ENCODE data around the gene ZC3H7B. TPM values are rescaled to one million over a fixed set of nuclear protein-coding genes. Genes with fewer than 3 reads are reported as not detected.

The ZC3H7B gene
- total RNA-seq, 1 donor = 53.6 TPM

- H3K4me2 ChIP-seq (ENCODE audit: insufficient read depth, low read length) = no peak overlapping the region
- H3K9me3 ChIP-seq (ENCODE audit: low read depth, low read length) = no peaks in the 10 kb centered on the region
- no peak for TF ChIP-seq CTCF (IDR thresholded peaks at IDR 0.05; ENCODE audit: extremely low read depth, low read depth, low read length)
- H2AFZ ChIP-seq (ENCODE audit: low read length) = no peak overlapping the region
- no peak overlapping the region for H3K27ac ChIP-seq (ENCODE audit: low read depth, low read length)
- peak; percentile 32 for DNase-seq (ENCODE audit: insufficient read length, low spot score, missing footprints)
- H3K4me3 ChIP-seq (ENCODE audit: insufficient read depth, low read length) = no peak overlapping the region
- peaks cover 11% of the 10 kb centered on the region for H3K4me1 ChIP-seq (ENCODE audit: insufficient read depth, low read length)
- no peaks in the 10 kb centered on the region for H3K79me2 ChIP-seq (ENCODE audit: insufficient read depth, low read length)
- H3K36me3 ChIP-seq (ENCODE audit: insufficient read depth, low read length) = no peaks in the 10 kb centered on the region
- H4K20me1 ChIP-seq (ENCODE audit: insufficient read depth, low read length) = no peaks in the 10 kb centered on the region
- no peaks in the 10 kb centered on the region for H3K27me3 ChIP-seq (ENCODE audit: insufficient read depth, low read length)
Measured at GRCh38 chr22:41406410-41406809, 105.1 kb downstream of the ZC3H7B start.

GRCh38 chr22:41407433-41407832 lies 106.1 kb downstream of the ZC3H7B start:
- no peak for TF ChIP-seq CTCF (IDR thresholded peaks at IDR 0.05; ENCODE audit: extremely low read depth, low read depth, low read length)
- Histone ChIP-seq H3K4me1 (ENCODE audit: insufficient read depth, low read length) (peaks cover 4% of the 10 kb centered on the region), H3K4me3 (ENCODE audit: insufficient read depth, low read length) (no peak overlapping the region)

GRCh38 chr22:41408665-41409064 lies 107.3 kb downstream of the ZC3H7B start:
- H2AFZ ChIP-seq (ENCODE audit: low read length) = no peak overlapping the region
- no peaks in the 10 kb centered on the region for H4K20me1 ChIP-seq (ENCODE audit: insufficient read depth, low read length)
- peaks cover 7% of the 10 kb centered on the region for H3K4me1 ChIP-seq (ENCODE audit: insufficient read depth, low read length)
- peaks cover 6% of the 10 kb centered on the region for H3K79me2 ChIP-seq (ENCODE audit: insufficient read depth, low read length)
- no peaks in the 10 kb centered on the region for H3K27me3 ChIP-seq (ENCODE audit: insufficient read depth, low read length)
- no peak for TF ChIP-seq CTCF (IDR thresholded peaks at IDR 0.05; ENCODE audit: extremely low read depth, low read depth, low read length)
- H3K4me3 ChIP-seq (ENCODE audit: insufficient read depth, low read length) = no peak overlapping the region
- H3K27ac ChIP-seq (ENCODE audit: low read depth, low read length) = no peak overlapping the region
- no peak overlapping the region for H3K4me2 ChIP-seq (ENCODE audit: insufficient read depth, low read length)
- H3K9me3 ChIP-seq (ENCODE audit: low read depth, low read length) = no peaks in the 10 kb centered on the region
- H3K36me3 ChIP-seq (ENCODE audit: insufficient read depth, low read length) = no peaks in the 10 kb centered on the region
- no peak for DNase-seq (ENCODE audit: insufficient read length, low spot score, missing footprints)

More at GRCh38 chr22:41407433-41407832, 106.1 kb downstream of the ZC3H7B start:
- H2AFZ ChIP-seq (ENCODE audit: low read length) = no peak overlapping the region
- no peaks in the 10 kb centered on the region for H4K20me1 ChIP-seq (ENCODE audit: insufficient read depth, low read length)
- H3K27me3 ChIP-seq (ENCODE audit: insufficient read depth, low read length) = no peaks in the 10 kb centered on the region
- DNase-seq (ENCODE audit: insufficient read length, low spot score, missing footprints) = no peak
- H3K4me2 ChIP-seq (ENCODE audit: insufficient read depth, low read length) = no peak overlapping the region
- no peaks in the 10 kb centered on the region for H3K9me3 ChIP-seq (ENCODE audit: low read depth, low read length)
- H3K27ac ChIP-seq (ENCODE audit: low read depth, low read length) = no peak overlapping the region
- H3K36me3 ChIP-seq (ENCODE audit: insufficient read depth, low read length) = no peaks in the 10 kb centered on the region
- peaks cover 2% of the 10 kb centered on the region for H3K79me2 ChIP-seq (ENCODE audit: insufficient read depth, low read length)

Small RNA genes lying within 50 kb of the gene (small RNA-seq; reads per million reads assigned to genes)
- gene MIR6889 (not detected), gene RNU6-495P (not detected)

Other genes with a start within 250 kb of the ZC3H7B start
- gene EP300, start 208.9 kb upstream of the ZC3H7B start, total RNA-seq = 67.7 and 71.0 TPM in 2 replicates
- 21.5 and 22.8 TPM in 2 replicates for gene L3MBTL2, start 96.2 kb upstream of the ZC3H7B start, total RNA-seq
- 1.1 and 1.2 TPM in 2 replicates for gene CHADL, start 60.6 kb upstream of the ZC3H7B start, total RNA-seq
- gene RANGAP1, start 15.3 kb upstream of the ZC3H7B start, total RNA-seq = 29.8 and 31.8 TPM in 2 replicates
- 17.4 and 18.3 TPM in 2 replicates for gene TEF, start 80.4 kb downstream of the ZC3H7B start, total RNA-seq
- 28.0 and 29.0 TPM in 2 replicates for gene TOB2, start 145.3 kb downstream of the ZC3H7B start, total RNA-seq
- 27.7 and 38.4 TPM in 2 replicates for gene PHF5A, start 167.2 kb downstream of the ZC3H7B start, total RNA-seq
- 57.9 and 60.4 TPM in 2 replicates for gene ACO2, start 167.6 kb downstream of the ZC3H7B start, total RNA-seq
- 26.2 and 27.9 TPM in 2 replicates for gene POLR3H, start 242.9 kb downstream of the ZC3H7B start, total RNA-seq